Neural cell (in vitro differentiated cells): ENCODE measurements around the gene ACTG2. TPM values are rescaled to one million over a fixed set of nuclear protein-coding genes. Genes with fewer than 3 reads are reported as not detected.
"Not testable (repeated sequence)": the region's sequence is repeated elsewhere in the genome, so short reads cannot be mapped to it uniquely, and the experiment has no call there.

Source experiments
- H2AFZ ChIP-seq: fragments of 200-600, 300-800 bp; sonication (generic), shearing (Covaris generic); 2 replicates; pipeline ENCODE4 v1.6.0; 2014; ENCODE audit warnings: low read depth, mild to moderate bottlenecking, antibody characterized with exemption, low read length, moderate library complexity
- H3F3A ChIP-seq: fragments of 200-600 bp; shearing (Covaris generic); 2 replicates; pipeline ENCODE4 v1.6.1; 2016; ENCODE audit warnings: mild to moderate bottlenecking, moderate library complexity, mixed read lengths, antibody characterized with exemption, low read length; ENCODE audit not compliant: insufficient read depth, poor library complexity, severe bottlenecking
- H3K27ac ChIP-seq: fragments of 200-600, 300-800 bp; sonication (generic), shearing (Covaris generic); 2 replicates; pipeline ENCODE4 v1.5.1; 2014; ENCODE audit warnings: mild to moderate bottlenecking, low read length, moderate library complexity
- H3K27me3 ChIP-seq: fragments of 300-800, 200-600 bp; sonication (generic), shearing (Covaris generic); 2 replicates; pipeline ENCODE4 v1.6.0; 2014; ENCODE audit warnings: mild to moderate bottlenecking, low read depth, low read length, moderate library complexity; ENCODE audit not compliant: insufficient read depth
- H3K36me3 ChIP-seq: fragments of 300-800, 200-600 bp; sonication (generic), shearing (Covaris generic); 2 replicates; pipeline ENCODE4 v1.5.1; 2014; ENCODE audit warnings: mild to moderate bottlenecking, antibody characterized with exemption, low read length, moderate library complexity; ENCODE audit not compliant: insufficient read depth
- H3K4me2 ChIP-seq: fragments of 300-800, 200-600 bp; sonication (generic), shearing (Covaris generic); 2 replicates; pipeline ENCODE4 v1.6.0; 2014; ENCODE audit warnings: mild to moderate bottlenecking, low read length
- H3K4me3 ChIP-seq: fragments of 300-800, 200-600 bp; sonication (generic), shearing (Covaris generic); 2 replicates; pipeline ENCODE4 v1.5.1; 2014; ENCODE audit warnings: mild to moderate bottlenecking, low read length, moderate library complexity
- H3K79me2 ChIP-seq: fragments of 200-600 bp; shearing (Covaris generic); replicated peaks from 2 replicates; pipeline ENCODE4 v1.6.0; 2014; ENCODE audit warnings: mild to moderate bottlenecking, low read length, moderate library complexity; ENCODE audit not compliant: insufficient read depth
- H3K9ac ChIP-seq: fragments of 300-800, 200-600 bp; sonication (generic), shearing (Covaris generic); 2 replicates; pipeline ENCODE4 v1.6.1; 2016; ENCODE audit warnings: mild to moderate bottlenecking, low read length, mixed read lengths
- H3K9me2 ChIP-seq: fragments of 200-600 bp; shearing (Covaris generic); 2 replicates; pipeline ENCODE4 v1.6.1; 2016; ENCODE audit warnings: mild to moderate bottlenecking, low read length, mixed read lengths; ENCODE audit not compliant: insufficient read depth
- H3K9me3 ChIP-seq: fragments of 200-600, 300-800 bp; sonication (generic), shearing (Covaris generic); 2 replicates; pipeline ENCODE4 v1.6.1; 2016; ENCODE audit warnings: mild to moderate bottlenecking, mixed run types, low read length, moderate library complexity, mixed read lengths
- H4K20me1 ChIP-seq: fragments of 200-600 bp; shearing (Covaris generic); 2 replicates; pipeline ENCODE4 v1.6.1; 2016; ENCODE audit warnings: mild to moderate bottlenecking, mixed run types; ENCODE audit not compliant: insufficient read depth
- EP300 ChIP-seq: fragments of 450-650 bp; conservative IDR thresholded peaks from 2 replicates; pipeline ENCODE4 v1.6.1; 2014; ENCODE audit warnings: antibody characterized with exemption, mild to moderate bottlenecking, moderate library complexity; ENCODE audit not compliant: poor library complexity, severe bottlenecking
- EZH2 ChIP-seq: fragments of 200-600, 300-800 bp; shearing (Covaris generic), sonication (generic); IDR thresholded peaks from 2 replicates; pipeline ENCODE4 v1.6.1; 2014; ENCODE audit warnings: antibody characterized with exemption, low read length, borderline replicate concordance, mild to moderate bottlenecking; ENCODE audit not compliant: insufficient read depth, poor library complexity, severe bottlenecking
- MXI1 ChIP-seq: fragments of 450-650 bp; conservative IDR thresholded peaks from 2 replicates; pipeline ENCODE4 v1.6.1; 2014; ENCODE audit warnings: antibody characterized with exemption, mild to moderate bottlenecking; ENCODE audit not compliant: poor library complexity, severe bottlenecking
- POLR2AphosphoS5 ChIP-seq: IDR thresholded peaks from 2 replicates; pipeline ENCODE4 v1.6.1; 2012
- TAF1 ChIP-seq: IDR thresholded peaks from 2 replicates; pipeline ENCODE4 v1.6.1; 2012; ENCODE audit warnings: low read depth
- polyA plus RNA-seq: library from polyadenylated mRNA; depleted of rRNA; stranded (reverse); fragments of >200 nt; gene quantifications from 2 replicates; pipeline ENCODE4 v1.2.3, GENCODE V29; 2014
- TF ChIP-seq, protein P1 (sequence below): fragments of 450-650 bp; IDR thresholded peaks from 2 replicates; pipeline ENCODE4 v1.5.1; 2014; ENCODE audit warnings: antibody characterized with exemption, mild to moderate bottlenecking, moderate library complexity; ENCODE audit not compliant: poor library complexity, severe bottlenecking
- TF ChIP-seq, protein P2 (sequence below): IDR thresholded peaks from 2 replicates; pipeline ENCODE4 v1.6.1; 2012; ENCODE audit warnings: borderline replicate concordance

The ACTG2 gene
- polyA plus RNA-seq, 1 donor from 2014 or later = 0.67 TPM

DNA sequence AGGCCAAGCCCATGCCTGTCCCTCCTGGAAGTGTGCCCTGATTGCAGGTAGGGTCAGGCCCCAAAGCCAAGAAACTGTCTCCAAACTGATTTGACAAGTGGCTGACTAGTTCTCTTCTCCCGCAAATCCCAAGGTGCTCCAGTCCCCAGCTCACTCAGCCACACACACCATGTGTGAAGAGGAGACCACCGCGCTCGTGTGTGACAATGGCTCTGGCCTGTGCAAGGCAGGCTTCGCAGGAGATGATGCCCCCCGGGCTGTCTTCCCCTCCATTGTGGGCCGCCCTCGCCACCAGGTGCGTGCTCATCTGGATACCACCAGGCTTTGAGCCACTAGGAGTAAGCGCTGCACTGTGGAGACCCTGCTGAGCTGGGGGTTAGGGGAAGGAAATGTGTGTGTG lies 8.3 kb downstream of the ACTG2 start:
- H3K27me3 ChIP-seq = no peaks in the 10 kb centered on the region
- H3F3A ChIP-seq = no peaks in the 10 kb centered on the region
- H2AFZ ChIP-seq = no peak overlapping the region
- H3K4me3 ChIP-seq = no peak overlapping the region
- no peak overlapping the region for H3K27ac ChIP-seq
- H4K20me1 ChIP-seq = no peaks in the 10 kb centered on the region
- no peaks in the 10 kb centered on the region for H3K36me3 ChIP-seq
- TF ChIP-seq POLR2AphosphoS5 = no peak
- H3K79me2 ChIP-seq = no peaks in the 10 kb centered on the region
- H3K4me2 ChIP-seq = no peak overlapping the region
- no peaks in the 10 kb centered on the region for H3K9me2 ChIP-seq
- no peak overlapping the region for H3K9ac ChIP-seq
- H3K9me3 ChIP-seq = no peaks in the 10 kb centered on the region

DNA sequence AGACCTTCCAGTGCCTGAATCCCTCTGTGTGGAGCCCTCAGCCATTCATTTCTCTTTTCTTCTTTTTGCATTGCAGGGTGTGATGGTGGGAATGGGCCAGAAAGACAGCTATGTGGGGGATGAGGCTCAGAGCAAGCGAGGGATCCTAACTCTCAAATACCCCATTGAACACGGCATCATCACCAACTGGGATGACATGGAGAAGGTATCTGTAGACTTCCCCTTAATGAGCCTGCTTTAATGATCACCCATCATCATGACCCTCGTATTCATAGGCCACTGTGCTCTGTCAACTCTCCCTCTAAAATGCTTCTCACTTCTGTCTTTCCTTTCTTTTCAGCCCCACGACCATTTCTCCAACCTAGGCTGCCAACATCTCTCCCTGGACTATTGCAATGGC lies 9.5 kb downstream of the ACTG2 start:
- H3K27me3 ChIP-seq = no peaks in the 10 kb centered on the region
- no peak overlapping the region for H3K9ac ChIP-seq
- H3K79me2 ChIP-seq = no peaks in the 10 kb centered on the region
- H3K9me2 ChIP-seq = no peaks in the 10 kb centered on the region
- H3F3A ChIP-seq = no peaks in the 10 kb centered on the region
- no peak overlapping the region for H3K4me2 ChIP-seq
- H3K4me3 ChIP-seq = no peak overlapping the region
- no peaks in the 10 kb centered on the region for H3K36me3 ChIP-seq
- no peak overlapping the region for H3K27ac ChIP-seq
- no peaks in the 10 kb centered on the region for H3K9me3 ChIP-seq
- no peaks in the 10 kb centered on the region for H4K20me1 ChIP-seq
- H2AFZ ChIP-seq = no peak overlapping the region
- TF ChIP-seq EZH2 (no peak), EP300 (no peak), MXI1 (no peak), TAF1 (no peak)
- TF ChIP-seq, protein P1, sequence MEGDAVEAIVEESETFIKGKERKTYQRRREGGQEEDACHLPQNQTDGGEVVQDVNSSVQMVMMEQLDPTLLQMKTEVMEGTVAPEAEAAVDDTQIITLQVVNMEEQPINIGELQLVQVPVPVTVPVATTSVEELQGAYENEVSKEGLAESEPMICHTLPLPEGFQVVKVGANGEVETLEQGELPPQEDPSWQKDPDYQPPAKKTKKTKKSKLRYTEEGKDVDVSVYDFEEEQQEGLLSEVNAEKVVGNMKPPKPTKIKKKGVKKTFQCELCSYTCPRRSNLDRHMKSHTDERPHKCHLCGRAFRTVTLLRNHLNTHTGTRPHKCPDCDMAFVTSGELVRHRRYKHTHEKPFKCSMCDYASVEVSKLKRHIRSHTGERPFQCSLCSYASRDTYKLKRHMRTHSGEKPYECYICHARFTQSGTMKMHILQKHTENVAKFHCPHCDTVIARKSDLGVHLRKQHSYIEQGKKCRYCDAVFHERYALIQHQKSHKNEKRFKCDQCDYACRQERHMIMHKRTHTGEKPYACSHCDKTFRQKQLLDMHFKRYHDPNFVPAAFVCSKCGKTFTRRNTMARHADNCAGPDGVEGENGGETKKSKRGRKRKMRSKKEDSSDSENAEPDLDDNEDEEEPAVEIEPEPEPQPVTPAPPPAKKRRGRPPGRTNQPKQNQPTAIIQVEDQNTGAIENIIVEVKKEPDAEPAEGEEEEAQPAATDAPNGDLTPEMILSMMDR = no peak

DNA sequence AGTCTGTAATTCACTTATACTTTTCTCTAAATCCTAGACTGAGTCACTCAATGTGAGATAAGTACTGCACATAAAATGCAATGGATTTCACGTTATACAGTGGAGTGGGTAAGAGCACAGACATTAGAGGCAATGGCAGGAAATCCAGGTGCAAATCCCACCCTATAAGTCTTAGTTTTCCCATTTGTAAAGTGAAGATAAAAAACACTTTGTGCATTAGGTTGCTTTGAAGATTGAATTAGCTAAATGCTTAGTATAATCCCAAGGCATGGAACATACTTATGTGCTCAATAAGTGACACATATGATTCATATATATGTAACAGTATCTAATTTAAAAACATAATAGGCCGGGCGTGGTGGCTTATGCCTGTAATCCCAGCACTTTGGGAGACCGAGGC lies 10.5 kb downstream of the ACTG2 start:
- Histone ChIP-seq H3K9ac (no peak overlapping the region), H3K9me2 (no peaks in the 10 kb centered on the region), H3F3A (no peaks in the 10 kb centered on the region), H3K4me2 (no peak overlapping the region), H3K79me2 (no peaks in the 10 kb centered on the region), H3K27ac (no peak overlapping the region), H3K9me3 (no peaks in the 10 kb centered on the region), H2AFZ (no peak overlapping the region), H3K36me3 (no peaks in the 10 kb centered on the region), H3K4me3 (no peak overlapping the region), H3K27me3 (no peaks in the 10 kb centered on the region), H4K20me1 (no peaks in the 10 kb centered on the region)
- no peak for TF ChIP-seq EZH2
- TF ChIP-seq EP300 = no peak
- TF ChIP-seq POLR2AphosphoS5 = no peak
- TF ChIP-seq MXI1 = no peak
- TF ChIP-seq, protein P2, sequence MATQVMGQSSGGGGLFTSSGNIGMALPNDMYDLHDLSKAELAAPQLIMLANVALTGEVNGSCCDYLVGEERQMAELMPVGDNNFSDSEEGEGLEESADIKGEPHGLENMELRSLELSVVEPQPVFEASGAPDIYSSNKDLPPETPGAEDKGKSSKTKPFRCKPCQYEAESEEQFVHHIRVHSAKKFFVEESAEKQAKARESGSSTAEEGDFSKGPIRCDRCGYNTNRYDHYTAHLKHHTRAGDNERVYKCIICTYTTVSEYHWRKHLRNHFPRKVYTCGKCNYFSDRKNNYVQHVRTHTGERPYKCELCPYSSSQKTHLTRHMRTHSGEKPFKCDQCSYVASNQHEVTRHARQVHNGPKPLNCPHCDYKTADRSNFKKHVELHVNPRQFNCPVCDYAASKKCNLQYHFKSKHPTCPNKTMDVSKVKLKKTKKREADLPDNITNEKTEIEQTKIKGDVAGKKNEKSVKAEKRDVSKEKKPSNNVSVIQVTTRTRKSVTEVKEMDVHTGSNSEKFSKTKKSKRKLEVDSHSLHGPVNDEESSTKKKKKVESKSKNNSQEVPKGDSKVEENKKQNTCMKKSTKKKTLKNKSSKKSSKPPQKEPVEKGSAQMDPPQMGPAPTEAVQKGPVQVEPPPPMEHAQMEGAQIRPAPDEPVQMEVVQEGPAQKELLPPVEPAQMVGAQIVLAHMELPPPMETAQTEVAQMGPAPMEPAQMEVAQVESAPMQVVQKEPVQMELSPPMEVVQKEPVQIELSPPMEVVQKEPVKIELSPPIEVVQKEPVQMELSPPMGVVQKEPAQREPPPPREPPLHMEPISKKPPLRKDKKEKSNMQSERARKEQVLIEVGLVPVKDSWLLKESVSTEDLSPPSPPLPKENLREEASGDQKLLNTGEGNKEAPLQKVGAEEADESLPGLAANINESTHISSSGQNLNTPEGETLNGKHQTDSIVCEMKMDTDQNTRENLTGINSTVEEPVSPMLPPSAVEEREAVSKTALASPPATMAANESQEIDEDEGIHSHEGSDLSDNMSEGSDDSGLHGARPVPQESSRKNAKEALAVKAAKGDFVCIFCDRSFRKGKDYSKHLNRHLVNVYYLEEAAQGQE = no peak

- not testable (repeated sequence) for H3K79me2 ChIP-seq, H3K9me3 ChIP-seq, H3F3A ChIP-seq, H3K36me3 ChIP-seq, H2AFZ ChIP-seq, H3K9ac ChIP-seq, H3K27me3 ChIP-seq, H3K27ac ChIP-seq, H4K20me1 ChIP-seq, H3K4me2 ChIP-seq, H3K4me3 ChIP-seq, H3K9me2 ChIP-seq
These were observed 11.3 kb downstream of the ACTG2 start for GRCh38 chr2:73903949-73904613.
